Thyroid gland (tissue), 4 donors: ENCODE results near the gene ZNF516. TPM values are rescaled to one million over a fixed set of nuclear protein-coding genes. Genes with fewer than 3 reads are reported as not detected.

Source experiments
- DNase-seq, 2 donors: peaks; one replicate each; pipeline ENCODE4 v3.0.0-alpha.2; 2019
- H3K27ac ChIP-seq, 3 donors: fragments of 200-600 bp; sonication (generic); 1 replicate in 2 of 3; 2 replicates in 1 of 3; pipeline ENCODE4 v1.5.1; 2016 to 2019; ENCODE audit warnings: mild to moderate bottlenecking in 1 of 3, moderate library complexity in 1 of 3
- H3K27me3 ChIP-seq: fragments of 200-600 bp; sonication (generic); one replicate; pipeline ENCODE4 v1.5.1; 2019
- H3K36me3 ChIP-seq, 2 donors: fragments of 200-600 bp; sonication (generic); one replicate each; pipeline ENCODE4 v1.5.1; 2016 to 2019
- H3K4me1 ChIP-seq, 2 donors: fragments of 200-600 bp; sonication (generic); one replicate each; pipeline ENCODE4 v1.5.1; 2017 to 2019
- H3K4me3 ChIP-seq, 3 donors: fragments of 200-600 bp; sonication (generic); replicated peaks in 1 of 3; 1 replicate in 2 of 3; 2 replicates in 1 of 3; pipeline ENCODE4 v1.5.1; 2016; ENCODE audit warnings: mild to moderate bottlenecking in 1 of 3
- H3K9me3 ChIP-seq: fragments of 200-600 bp; sonication (generic); one replicate; pipeline ENCODE4 v1.5.1; 2017
- CTCF ChIP-seq, 6 experiments: fragments of 200-600 bp in 3 of 6; fragments of 450-650 bp in 3 of 6; sonication (generic) in 3 of 6; IDR thresholded peaks; one replicate each; pipeline ENCODE4 v1.5.1; 2016 to 2019; ENCODE audit warnings: antibody characterized with exemption in 6 of 6, mild to moderate bottlenecking in 2 of 6, inconsistent platforms in 1 of 6, moderate library complexity in 1 of 6
- POLR2A ChIP-seq, 2 donors: fragments of 450-650 bp; IDR thresholded peaks; one replicate each; pipeline ENCODE4 v1.6.1; 2017; ENCODE audit warnings: antibody characterized with exemption in 2 of 2, mild to moderate bottlenecking in 2 of 2, moderate library complexity in 1 of 2
- WGBS, 2 donors: methylation state at CpG; one replicate each; pipeline ENCODE4 v1.1.5; 2017; 5-methylcytosine and 5-hydroxymethylcytosine counted together
- intact Hi-C: fragments of 100-400 bp; cut with DNase I; formaldehyde crosslinking; loops from one replicate; pipeline ENCODE4 v1.15.1; 2023
- total RNA-seq, 4 donors: library from RNA; depleted of rRNA; stranded (reverse); fragments of >200 nt; gene quantifications; one replicate each; pipeline ENCODE4 v1.2.3, GENCODE V29; 2016

The ZNF516 gene
- total RNA-seq, 4 donors from 2014 or later: 25.4 to 44.8 (median 28.6) TPM

- no peak for TF ChIP-seq CTCF (IDR thresholded peaks at IDR 0.05)
- TF ChIP-seq POLR2A (IDR thresholded peaks at IDR 0.05): no peak
- intact Hi-C loops: no loop called here
- peaks cover 8 to 10% of the 10 kb centered on the region in 2 donors for H3K4me1 ChIP-seq
- H3K27me3 ChIP-seq: no peaks in the 10 kb centered on the region
- no peak for DNase-seq
- 90 to 97% methylated on average over 10 to 11 of the region's 11 CpGs for WGBS, 2 donors
- no peak overlapping the region for H3K4me3 ChIP-seq
- no peaks in the 10 kb centered on the region for H3K9me3 ChIP-seq
- no peaks in the 10 kb centered on the region for H3K36me3 ChIP-seq
- no peak overlapping the region for H3K27ac ChIP-seq
Observed at GRCh38 chr18:76530391-76530790, 35.3 kb upstream of the ZNF516 start.

- Histone ChIP-seq H3K4me1 (peaks cover 8 to 10% of the 10 kb centered on the region in 2 donors), H3K4me3 (peak overlapping the region in 1 of 3 donors; percentile 32), H3K27ac (peak overlapping the region in 2 of 3 donors; percentile 38 to 62), H3K36me3 (no peaks in the 10 kb centered on the region), H3K27me3 (no peaks in the 10 kb centered on the region), H3K9me3 (no peaks in the 10 kb centered on the region)
- 78 to 79% methylated on average over 23 of the region's 23 CpGs for WGBS, 2 donors
- no peak for TF ChIP-seq POLR2A (IDR thresholded peaks at IDR 0.05)
- no peak for TF ChIP-seq CTCF (IDR thresholded peaks at IDR 0.05)
- DNase-seq: no peak
- intact Hi-C loops: no loop called here
Observed at GRCh38 chr18:76529433-76529811, 34.4 kb upstream of the ZNF516 start.

- peak overlapping the region in 2 of 3 donors; percentile 18 to 32 for H3K4me3 ChIP-seq
- peak overlapping the region in 2 of 3 donors; percentile 51 to 62 for H3K27ac ChIP-seq
- no peaks in the 10 kb centered on the region for H3K36me3 ChIP-seq
- peak; percentile 47 to 49 for DNase-seq
- H3K27me3 ChIP-seq: no peaks in the 10 kb centered on the region
- H3K4me1 ChIP-seq: peaks cover 8 to 10% of the 10 kb centered on the region in 2 donors
- WGBS, 2 donors: 8 to 12% methylated on average over 21 to 22 of the region's 28 CpGs
- H3K9me3 ChIP-seq: no peaks in the 10 kb centered on the region
- TF ChIP-seq CTCF (IDR thresholded peaks at IDR 0.05) (no peak), POLR2A (IDR thresholded peaks at IDR 0.05) (peak in 1 of 2 donors; percentile 31)
- intact Hi-C loops: no loop called here
Observed at GRCh38 chr18:76528477-76529432, 33.7 kb upstream of the ZNF516 start.

GRCh38 chr18:76525911-76526310 lies 30.9 kb upstream of the ZNF516 start:
- Histone ChIP-seq H3K4me3 (no peak overlapping the region), H3K27me3 (no peaks in the 10 kb centered on the region), H3K9me3 (no peaks in the 10 kb centered on the region), H3K4me1 (peaks cover 8 to 10% of the 10 kb centered on the region in 2 donors), H3K36me3 (no peaks in the 10 kb centered on the region), H3K27ac (no peak overlapping the region)
- intact Hi-C loops: no loop called here
- DNase-seq: no peak
- TF ChIP-seq POLR2A (IDR thresholded peaks at IDR 0.05) (no peak), CTCF (IDR thresholded peaks at IDR 0.05) (no peak)
- WGBS, 2 donors: 74 to 77% methylated on average over 3 of the region's 3 CpGs
